Peyer's patch (tissue), 4 donors: Measurements from ENCODE around the gene KIRREL3. TPM values are rescaled to one million over a fixed set of nuclear protein-coding genes. Genes with fewer than 3 reads are reported as not detected.

Experiments
- DNase-seq, 3 donors: peaks; one replicate each; pipeline ENCODE4 v3.0.0-alpha.2; 2017 to 2019
- H3K27ac ChIP-seq, 4 donors: fragments of 200-600 bp; sonication (generic); one replicate each; pipeline ENCODE4 v1.5.1; 2016 to 2019
- H3K27me3 ChIP-seq, 2 donors: fragments of 200-600 bp; sonication (generic); one replicate each; pipeline ENCODE4 v1.5.1; 2019
- H3K36me3 ChIP-seq, 3 donors: fragments of 200-600 bp; sonication (generic); one replicate each; pipeline ENCODE4 v1.5.1; 2016 to 2019
- H3K4me1 ChIP-seq, 4 donors: fragments of 200-600 bp; sonication (generic); one replicate each; pipeline ENCODE4 v1.5.1; 2016 to 2019
- H3K4me3 ChIP-seq, 4 donors: fragments of 200-600 bp; sonication (generic); 1 replicate in 3 of 4; 2 replicates in 1 of 4; pipeline ENCODE4 v1.5.1; 2016 to 2019; ENCODE audit warnings: mild to moderate bottlenecking in 1 of 4
- H3K9me3 ChIP-seq, 4 donors: fragments of 200-600 bp; sonication (generic); one replicate each; pipeline ENCODE4 v1.5.1; 2016 to 2019; ENCODE audit warnings: mild to moderate bottlenecking in 1 of 4
- POLR2A ChIP-seq, 2 donors: fragments of 450-650 bp; IDR thresholded peaks; one replicate each; pipeline ENCODE4 v1.5.1; 2017; ENCODE audit warnings: antibody characterized with exemption in 2 of 2, mild to moderate bottlenecking in 2 of 2, moderate library complexity in 2 of 2
- total RNA-seq, 4 donors: library from RNA; depleted of rRNA; stranded (reverse); fragments of >200 nt; gene quantifications; one replicate each; pipeline ENCODE4 v1.1.0, GENCODE V29; 2016
- TF ChIP-seq, protein P1 (sequence below), 6 experiments: fragments of 450-650 bp in 4 of 6; fragments of 200-600 bp in 2 of 6; sonication (generic) in 1 of 6; IDR thresholded peaks; one replicate each; pipeline ENCODE4 v1.5.1; 2017 to 2019; ENCODE audit warnings: antibody characterized with exemption in 6 of 6, mild to moderate bottlenecking in 3 of 6, moderate library complexity in 1 of 6

The KIRREL3 gene
- total RNA-seq, 4 donors from 2014 or later: 0.83 TPM; not detected in 3

DNA sequence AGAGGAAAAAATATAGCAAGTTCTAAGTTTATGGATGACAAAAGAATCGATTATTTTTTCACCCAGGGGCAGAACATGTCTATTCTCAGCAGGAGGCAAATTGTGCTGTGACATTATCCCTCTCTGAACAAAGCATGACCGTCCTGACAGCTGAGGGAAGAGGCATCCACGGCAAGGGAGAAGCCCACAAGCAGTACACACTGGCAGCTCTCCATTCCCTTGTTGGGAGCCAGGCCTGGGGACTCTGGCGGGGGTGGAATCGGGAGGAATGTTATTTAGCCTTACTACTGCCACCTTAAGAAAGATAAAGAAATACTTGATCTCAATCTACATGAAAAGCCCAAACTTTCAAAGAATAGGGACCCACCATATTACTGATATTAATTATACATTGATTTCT lies 3.4 kb downstream of the KIRREL3 start:
- H3K36me3 ChIP-seq: no peaks in the 10 kb centered on the region
- no peak overlapping the region for H3K27ac ChIP-seq
- peaks cover 0 to 19% of the 10 kb centered on the region in 2 donors for H3K27me3 ChIP-seq
- TF ChIP-seq, protein P1, sequence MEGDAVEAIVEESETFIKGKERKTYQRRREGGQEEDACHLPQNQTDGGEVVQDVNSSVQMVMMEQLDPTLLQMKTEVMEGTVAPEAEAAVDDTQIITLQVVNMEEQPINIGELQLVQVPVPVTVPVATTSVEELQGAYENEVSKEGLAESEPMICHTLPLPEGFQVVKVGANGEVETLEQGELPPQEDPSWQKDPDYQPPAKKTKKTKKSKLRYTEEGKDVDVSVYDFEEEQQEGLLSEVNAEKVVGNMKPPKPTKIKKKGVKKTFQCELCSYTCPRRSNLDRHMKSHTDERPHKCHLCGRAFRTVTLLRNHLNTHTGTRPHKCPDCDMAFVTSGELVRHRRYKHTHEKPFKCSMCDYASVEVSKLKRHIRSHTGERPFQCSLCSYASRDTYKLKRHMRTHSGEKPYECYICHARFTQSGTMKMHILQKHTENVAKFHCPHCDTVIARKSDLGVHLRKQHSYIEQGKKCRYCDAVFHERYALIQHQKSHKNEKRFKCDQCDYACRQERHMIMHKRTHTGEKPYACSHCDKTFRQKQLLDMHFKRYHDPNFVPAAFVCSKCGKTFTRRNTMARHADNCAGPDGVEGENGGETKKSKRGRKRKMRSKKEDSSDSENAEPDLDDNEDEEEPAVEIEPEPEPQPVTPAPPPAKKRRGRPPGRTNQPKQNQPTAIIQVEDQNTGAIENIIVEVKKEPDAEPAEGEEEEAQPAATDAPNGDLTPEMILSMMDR (IDR thresholded peaks at IDR 0.05): no peak
- TF ChIP-seq POLR2A (IDR thresholded peaks at IDR 0.05): no peak
- DNase-seq: no peak
- H3K9me3 ChIP-seq: no peaks in the 10 kb centered on the region
- H3K4me3 ChIP-seq: no peak overlapping the region
- H3K4me1 ChIP-seq: no peaks in the 10 kb centered on the region

DNA sequence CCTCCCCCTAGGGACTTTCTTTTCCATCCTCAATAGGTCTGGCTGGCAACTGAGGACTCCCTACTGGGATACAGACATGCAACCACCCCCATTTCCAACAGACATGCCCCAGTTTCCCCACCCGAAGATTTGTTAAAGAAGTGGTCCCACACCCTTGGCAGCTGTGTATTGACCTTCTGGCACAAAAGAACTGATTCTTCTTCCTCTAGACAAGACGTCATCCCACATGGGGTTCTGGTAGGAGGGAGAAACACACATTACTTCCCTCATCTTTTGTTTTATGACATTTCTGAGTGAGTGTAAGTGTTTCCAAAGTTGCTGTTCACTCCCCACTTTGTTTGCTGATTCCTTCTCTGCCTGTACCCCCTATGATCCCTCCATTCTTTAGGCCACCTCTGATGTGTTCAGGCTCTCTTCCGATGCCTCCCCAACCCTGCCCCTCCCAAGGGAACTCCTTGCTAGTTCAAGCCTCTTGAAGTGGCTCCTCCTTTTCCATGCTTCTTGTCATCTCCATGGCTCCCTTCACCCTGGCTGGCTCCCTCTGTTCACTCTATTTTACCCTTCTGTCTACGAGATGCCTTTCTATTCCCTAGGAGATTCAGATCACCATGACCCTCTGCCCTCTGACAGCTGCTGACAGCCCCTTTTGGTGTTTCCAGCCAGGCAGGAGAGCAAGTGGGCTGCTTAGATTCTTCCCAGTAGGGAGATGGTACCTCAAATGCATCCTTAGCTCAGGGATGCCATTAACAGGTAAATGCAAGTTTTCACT lies 4.3 kb downstream of the KIRREL3 start:
- TF ChIP-seq, protein P1 (IDR thresholded peaks at IDR 0.05): no peak
- no peak for TF ChIP-seq POLR2A (IDR thresholded peaks at IDR 0.05)

DNA sequence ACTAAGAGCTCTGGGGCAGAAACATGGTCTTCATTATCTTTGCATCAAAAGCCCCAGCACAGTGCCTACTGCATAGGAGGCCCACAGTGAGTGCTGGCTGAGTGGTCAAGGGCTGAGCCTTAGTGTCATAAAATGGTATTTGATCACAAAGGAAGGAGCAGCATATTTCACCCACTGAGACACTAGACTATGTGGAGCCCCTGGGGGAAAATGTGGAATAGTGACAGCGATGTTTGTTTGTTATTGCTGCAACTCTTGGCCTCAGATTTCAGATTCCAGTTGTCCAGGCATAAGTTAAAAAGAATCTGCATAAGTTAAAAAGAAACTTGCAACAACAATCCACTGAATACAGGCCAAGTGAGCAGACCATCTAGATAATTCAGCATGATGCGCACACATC lies 7.0 kb downstream of the KIRREL3 start:
- H3K36me3 ChIP-seq: no peaks in the 10 kb centered on the region
- H3K9me3 ChIP-seq: no peaks in the 10 kb centered on the region
- no peak for DNase-seq
- TF ChIP-seq POLR2A (IDR thresholded peaks at IDR 0.05): no peak
- TF ChIP-seq, protein P1 (IDR thresholded peaks at IDR 0.05): no peak
- H3K27ac ChIP-seq: no peak overlapping the region
- H3K4me1 ChIP-seq: no peaks in the 10 kb centered on the region
- H3K4me3 ChIP-seq: no peak overlapping the region
- H3K27me3 ChIP-seq: no peaks in the 10 kb centered on the region

More for the DNA sequence above, 4.3 kb downstream of the KIRREL3 start:
- DNase-seq: no peak
- Histone ChIP-seq H3K4me3 (no peak overlapping the region), H3K9me3 (no peaks in the 10 kb centered on the region), H3K4me1 (no peaks in the 10 kb centered on the region), H3K27me3 (peaks cover 0 to 12% of the 10 kb centered on the region in 2 donors), H3K36me3 (no peaks in the 10 kb centered on the region), H3K27ac (no peak overlapping the region)

DNA sequence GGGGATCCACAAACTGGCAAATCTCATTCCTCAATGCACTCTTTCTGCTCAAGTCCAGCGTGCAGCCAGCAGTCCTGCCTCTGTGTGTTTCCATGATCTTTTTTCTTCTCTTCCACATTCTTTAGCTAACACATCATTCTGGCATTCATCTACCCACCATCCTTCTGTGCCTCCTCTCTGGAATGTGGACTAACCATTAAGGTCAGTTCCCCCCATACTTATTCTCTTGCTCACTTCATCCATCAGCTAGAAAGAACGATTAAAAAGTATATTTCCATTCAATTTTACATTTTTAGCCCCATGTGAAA lies 7.8 kb downstream of the KIRREL3 start:
- no peak for DNase-seq
- no peaks in the 10 kb centered on the region for H3K36me3 ChIP-seq
- no peak overlapping the region for H3K27ac ChIP-seq
- no peaks in the 10 kb centered on the region for H3K9me3 ChIP-seq
- H3K4me3 ChIP-seq: no peak overlapping the region
- H3K4me1 ChIP-seq: no peaks in the 10 kb centered on the region
- H3K27me3 ChIP-seq: no peaks in the 10 kb centered on the region
- no peak for TF ChIP-seq POLR2A (IDR thresholded peaks at IDR 0.05)
- TF ChIP-seq, protein P1 (IDR thresholded peaks at IDR 0.05): no peak

DNA sequence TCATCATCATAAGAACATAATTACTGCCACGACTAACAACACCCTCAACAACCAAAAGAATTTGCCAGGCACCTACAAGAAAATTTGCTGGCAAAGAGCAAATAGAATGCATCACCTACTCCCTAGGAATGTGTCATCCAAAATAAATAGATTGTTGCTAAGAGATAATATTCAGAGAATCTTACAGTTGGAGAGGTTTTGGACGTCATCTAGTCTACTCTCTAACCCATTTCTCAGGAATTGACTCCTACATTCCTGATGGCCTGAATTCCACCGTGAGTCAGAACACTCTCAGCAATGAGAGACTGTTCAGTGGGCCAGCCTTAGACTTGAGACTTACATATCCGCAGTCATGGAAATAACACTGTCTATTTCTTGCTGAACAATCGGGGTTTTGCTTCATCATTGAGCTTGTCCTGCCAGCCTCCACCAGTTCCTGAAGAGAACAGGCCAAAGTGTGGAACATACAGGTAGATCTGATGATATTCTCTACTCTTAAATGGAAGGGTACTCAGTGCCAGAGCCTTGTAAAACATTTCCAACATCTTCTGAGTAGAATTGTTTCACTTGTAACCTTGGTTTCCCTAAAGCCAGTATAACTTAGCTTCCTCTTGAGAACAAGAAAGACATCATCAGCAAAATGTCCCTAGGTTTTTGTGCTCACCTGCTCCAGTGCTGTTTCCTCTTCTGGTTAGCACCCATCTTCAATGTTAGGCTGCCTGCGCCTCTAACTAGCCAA lies 8.3 kb downstream of the KIRREL3 start:
- no peak for TF ChIP-seq POLR2A (IDR thresholded peaks at IDR 0.05)
- TF ChIP-seq, protein P1 (IDR thresholded peaks at IDR 0.05): no peak
- Histone ChIP-seq H3K4me3 (no peak overlapping the region), H3K27me3 (no peaks in the 10 kb centered on the region), H3K27ac (no peak overlapping the region), H3K36me3 (no peaks in the 10 kb centered on the region), H3K9me3 (no peaks in the 10 kb centered on the region), H3K4me1 (no peaks in the 10 kb centered on the region)
- no peak for DNase-seq
